GM21381 (cell line): ENCODE measurements around the gene ABCC1.
"Not testable (repeated sequence)": the region's sequence is repeated elsewhere in the genome, so short reads cannot be mapped to it uniquely, and the experiment has no call there.

ENCODE experiments used
- ATAC-seq: cut with Tn5 transposase; IDR thresholded peaks from one replicate; pipeline ENCODE4 v1.9.1; 2021; ENCODE audit warnings: mild to moderate bottlenecking, moderate library complexity; ENCODE audit not compliant: unreplicated experiment

Gene ABCC1

GRCh38 chr16:15946257-15947044 lies 3.0 kb upstream of the ABCC1 start:
- no peak for ATAC-seq

- no peak for ATAC-seq
These were observed 1.4 kb upstream of the ABCC1 start for GRCh38 chr16:15947983-15948509.

- ATAC-seq = peak; percentile 39
These were observed 745 bp upstream of the ABCC1 start for GRCh38 chr16:15948532-15949209.

- no peak for ATAC-seq
These were observed 892 bp downstream of the ABCC1 start for GRCh38 chr16:15950161-15950854.

GRCh38 chr16:15950869-15951268 lies 1.5 kb downstream of the ABCC1 start:
- ATAC-seq = no peak

- no peak for ATAC-seq
These were observed 2.4 kb downstream of the ABCC1 start for GRCh38 chr16:15951852-15952251.

GRCh38 chr16:15952265-15952711 lies 2.9 kb downstream of the ABCC1 start:
- ATAC-seq = no peak

GRCh38 chr16:15953477-15953876 lies 4.1 kb downstream of the ABCC1 start:
- ATAC-seq = no peak

- no peak for ATAC-seq
These were observed 4.8 kb downstream of the ABCC1 start for GRCh38 chr16:15953929-15954813.

- ATAC-seq = no peak
These were observed 5.4 kb downstream of the ABCC1 start for GRCh38 chr16:15954814-15955151.

- ATAC-seq = no peak
These were observed 6.0 kb downstream of the ABCC1 start for GRCh38 chr16:15955425-15955824.

GRCh38 chr16:15956106-15956505 lies 6.7 kb downstream of the ABCC1 start:
- ATAC-seq = not testable (repeated sequence)

GRCh38 chr16:15958703-15959348 lies 9.4 kb downstream of the ABCC1 start:
- ATAC-seq = no peak

- no peak for ATAC-seq
These were observed 10.9 kb downstream of the ABCC1 start for GRCh38 chr16:15960124-15960971.

- ATAC-seq = peak; percentile 80
These were observed 11.7 kb downstream of the ABCC1 start for GRCh38 chr16:15961060-15961511.

- peak; percentile 27 for ATAC-seq
These were observed 12.2 kb downstream of the ABCC1 start for GRCh38 chr16:15961571-15962090.

- no peak for ATAC-seq
These were observed 14.0 kb downstream of the ABCC1 start for GRCh38 chr16:15963307-15963910.

- ATAC-seq = no peak
These were observed 17.0 kb downstream of the ABCC1 start for GRCh38 chr16:15966420-15966819.
